GM19193 (cell line): ENCODE data around the gene GCH1.

Experiments used
- POLR2A ChIP-seq: IDR thresholded peaks from 4 replicates; pipeline ENCODE4 v1.6.1; 2011; ENCODE audit not compliant: insufficient read depth, insufficient read length; ENCODE audit errors: extremely low read depth

GCH1 gene

GRCh38 chr14:54844479-54844878, 58.1 kb downstream of the GCH1 start:
- no peak for TF ChIP-seq POLR2A

DNA sequence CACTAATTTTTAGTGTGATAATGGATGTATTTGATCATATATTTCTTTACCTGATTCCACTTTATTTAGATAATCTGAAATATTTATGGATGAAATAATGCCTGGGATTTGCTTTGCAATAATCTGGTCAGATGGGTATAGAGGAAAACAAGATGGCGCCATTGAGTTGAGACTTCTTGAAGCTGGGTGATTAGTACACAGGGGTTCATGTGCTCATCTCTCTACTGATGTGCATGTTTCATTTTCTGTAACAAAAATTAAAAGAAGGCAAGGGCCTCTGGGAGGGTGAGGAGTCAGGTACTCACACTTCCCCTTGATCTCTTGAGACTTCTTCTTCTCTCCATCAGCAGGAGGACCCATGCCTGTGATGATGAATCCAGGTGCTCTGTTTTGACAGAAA, 61.8 kb downstream of the GCH1 start:
- TF ChIP-seq POLR2A = no peak

GRCh38 chr14:54840336-54840735, 62.3 kb downstream of the GCH1 start:
- no peak for TF ChIP-seq POLR2A

DNA sequence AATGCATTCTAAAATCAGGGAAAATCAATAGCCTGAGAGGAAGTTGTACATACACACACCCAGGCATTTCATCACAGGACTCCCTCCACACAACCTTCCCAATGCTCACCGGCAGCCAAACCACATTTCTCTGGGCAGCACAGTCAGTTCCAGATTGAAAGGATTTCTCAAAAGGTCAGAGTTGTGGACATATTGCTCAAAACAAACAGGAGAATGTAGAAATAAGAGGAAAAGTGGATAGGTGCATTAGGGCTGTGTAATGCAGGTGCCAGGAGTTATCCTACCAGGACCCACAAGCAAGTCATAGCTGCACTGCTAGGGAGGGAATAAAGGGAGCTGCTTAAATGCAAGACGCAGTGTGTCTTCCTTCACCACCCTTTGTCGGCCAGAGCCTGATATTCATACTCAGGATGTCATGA, 62.9 kb downstream of the GCH1 start:
- TF ChIP-seq POLR2A = no peak

DNA sequence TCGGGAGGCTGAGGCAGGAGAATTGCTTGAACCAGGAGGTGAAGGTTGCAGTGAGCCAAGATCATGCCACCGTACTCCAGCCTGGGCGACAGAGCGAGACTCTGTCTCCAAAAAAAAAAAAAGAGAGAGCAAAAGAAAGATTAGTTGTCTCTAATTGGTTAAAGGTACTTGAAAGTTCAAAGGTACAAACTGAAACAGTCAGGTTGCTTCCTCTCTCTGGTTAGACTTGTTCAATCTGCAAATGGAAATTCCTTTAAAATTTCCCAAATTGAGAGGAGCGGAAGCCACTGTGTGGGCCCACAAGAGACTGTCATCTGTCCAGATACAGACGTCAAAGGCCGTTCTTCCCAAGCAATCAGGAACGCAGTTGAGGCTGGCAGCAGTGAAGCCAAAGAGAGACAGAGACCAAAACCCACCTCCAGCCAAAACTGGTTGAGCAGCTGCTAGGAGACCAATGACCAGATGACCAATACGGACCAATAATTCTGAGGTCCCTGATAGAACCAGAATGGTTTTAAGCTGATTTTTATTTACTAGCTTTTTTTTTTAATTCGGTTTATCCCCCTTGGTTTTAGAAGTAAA, 63.6 kb downstream of the GCH1 start:
- no peak for TF ChIP-seq POLR2A

DNA sequence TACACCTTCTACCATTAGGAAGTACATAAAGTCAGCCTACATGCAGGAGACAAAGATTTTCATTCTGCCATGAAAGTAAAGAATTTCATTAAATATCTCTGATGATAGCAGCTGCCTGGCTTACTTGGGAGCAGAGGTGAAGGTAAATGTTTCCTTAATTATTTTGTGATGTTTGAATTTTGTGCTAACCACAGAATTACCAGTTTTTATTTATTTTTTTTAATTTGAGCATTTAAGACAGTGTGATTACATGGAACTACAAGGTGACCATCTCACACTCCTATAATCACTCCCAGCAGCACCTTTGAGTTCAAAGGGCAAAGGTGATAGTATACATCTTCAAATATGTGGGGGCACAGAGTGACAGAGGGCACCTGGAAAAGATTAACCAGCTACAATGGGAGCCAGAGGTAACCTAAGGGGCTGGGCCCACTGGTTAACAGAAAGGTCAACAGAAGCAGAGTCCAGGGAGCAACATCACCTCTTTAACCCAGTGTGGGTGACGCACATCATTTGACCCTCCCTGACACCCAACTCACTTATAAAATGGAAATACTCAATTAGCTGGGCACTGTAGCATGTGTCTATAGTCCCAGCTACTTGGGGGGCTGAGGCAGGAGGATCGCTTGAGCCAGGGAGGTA, 65.0 kb downstream of the GCH1 start:
- TF ChIP-seq POLR2A = no peak

- no peak for TF ChIP-seq POLR2A
Observed at GRCh38 chr14:54836231-54836630, 66.4 kb downstream of the GCH1 start.

GRCh38 chr14:54834727-54835126, 67.9 kb downstream of the GCH1 start:
- TF ChIP-seq POLR2A = no peak

GRCh38 chr14:54834081-54834480, 68.5 kb downstream of the GCH1 start:
- TF ChIP-seq POLR2A = no peak

- TF ChIP-seq POLR2A = no peak
Observed at GRCh38 chr14:54830650-54831049, 72.0 kb downstream of the GCH1 start.

DNA sequence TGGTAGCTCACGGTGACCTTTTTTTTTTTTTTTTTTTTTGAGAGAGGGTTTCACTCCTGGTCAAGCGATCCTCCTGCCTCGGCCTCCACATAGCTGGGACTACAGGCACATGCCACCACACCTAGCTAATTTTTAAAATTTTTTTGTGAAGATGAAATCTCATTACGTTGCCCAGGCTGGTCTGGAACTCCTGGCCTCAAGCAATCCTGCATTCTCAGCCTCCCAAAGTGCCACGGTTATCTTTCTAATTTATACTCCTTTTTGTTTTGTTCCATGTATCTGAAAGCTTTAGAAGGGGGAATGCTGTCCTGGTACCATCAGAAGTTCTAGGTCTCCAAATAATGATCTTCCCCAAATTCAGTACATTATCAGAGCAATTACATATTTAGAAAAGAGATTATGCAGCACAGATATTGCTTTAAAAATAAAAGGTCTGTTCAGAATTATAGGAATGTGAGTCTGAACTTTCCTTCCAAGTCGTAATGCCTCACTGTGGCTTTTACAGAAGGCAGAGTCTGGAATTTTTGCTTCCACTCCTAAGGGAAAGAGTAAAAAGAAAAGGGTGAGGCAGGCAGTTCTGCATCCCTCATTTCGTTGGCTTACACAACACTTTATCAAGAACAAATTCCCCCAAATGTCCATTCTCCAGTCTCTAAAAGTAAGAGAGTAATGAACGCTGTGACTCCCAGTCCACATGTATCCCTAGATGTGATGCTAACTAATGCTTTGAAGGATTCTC, 73.0 kb downstream of the GCH1 start:
- no peak for TF ChIP-seq POLR2A

DNA sequence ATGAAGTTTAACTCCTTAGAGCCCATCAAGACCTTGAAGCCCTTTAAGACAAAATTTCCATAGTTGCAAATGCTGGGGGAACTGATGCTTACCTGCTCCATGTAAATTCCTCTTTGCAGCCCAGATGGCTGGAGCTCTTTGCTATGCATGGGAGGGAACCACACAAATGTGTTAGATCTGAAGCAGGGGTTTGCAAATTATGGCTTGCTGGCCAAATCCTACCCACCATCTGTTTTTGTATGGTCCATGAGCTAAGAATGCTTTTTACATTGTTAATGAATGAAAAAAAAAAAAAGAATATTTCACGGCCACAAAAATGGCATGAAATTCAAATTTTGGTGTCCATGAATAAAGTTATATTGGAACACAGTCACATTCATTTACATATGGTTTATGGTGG, 74.6 kb downstream of the GCH1 start:
- TF ChIP-seq POLR2A = no peak

DNA sequence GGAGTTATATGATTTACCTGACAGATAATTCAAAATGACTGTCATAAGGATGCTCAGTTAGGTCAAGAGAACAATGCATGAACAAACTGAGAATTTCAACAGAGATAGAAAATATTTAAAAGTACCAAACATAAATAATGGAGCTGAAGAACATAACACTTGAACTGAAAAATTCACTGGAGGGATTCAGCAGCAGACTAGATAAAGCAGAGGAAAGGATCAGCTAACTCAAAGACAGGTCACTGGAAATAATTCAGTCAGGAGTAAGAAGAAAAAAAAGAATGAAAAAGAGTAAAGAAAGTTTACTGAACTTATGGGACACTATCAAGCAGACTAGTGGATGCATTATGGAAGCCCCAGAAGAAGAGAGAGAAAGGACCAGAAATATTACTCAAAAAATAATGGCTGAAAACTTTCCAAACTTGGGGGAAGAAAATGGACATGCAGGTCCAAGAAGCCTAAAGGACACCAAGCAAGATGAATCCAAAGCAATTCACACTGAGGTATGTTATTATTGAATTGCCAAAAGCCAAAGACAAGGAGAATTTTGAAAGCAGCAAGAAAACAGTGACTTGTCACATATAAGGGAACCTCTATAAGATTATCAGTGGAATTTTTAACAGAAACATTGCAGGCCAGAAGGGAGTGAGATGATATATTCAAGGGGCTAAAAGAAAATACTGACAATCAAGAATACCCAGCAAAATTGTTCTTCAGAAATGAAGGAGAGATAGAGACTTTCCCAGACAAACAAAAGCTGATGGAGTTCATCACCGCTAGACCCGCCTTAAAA, 78.7 kb downstream of the GCH1 start:
- TF ChIP-seq POLR2A = no peak

GRCh38 chr14:54822685-54823084, 79.9 kb downstream of the GCH1 start:
- TF ChIP-seq POLR2A = no peak
